ENCODE data around the gene RAP1GAP2.
"Not testable (repeated sequence)": the region's sequence is repeated elsewhere in the genome, so short reads cannot be mapped to it uniquely, and the experiment has no call there.

The RAP1GAP2 gene

GRCh38 chr17:2814481-2815341 is 18.5 kb downstream of the RAP1GAP2 start:
- peak; percentile 58 for DNase-seq (ENCODE audit: low read depth)

- DNase-seq (ENCODE audit: low read depth): no peak
These were observed 19.5 kb downstream of the RAP1GAP2 start for GRCh38 chr17:2815781-2816185.

GRCh38 chr17:2816688-2817087 is 20.4 kb downstream of the RAP1GAP2 start:
- no peak for DNase-seq (ENCODE audit: low read depth)

- DNase-seq (ENCODE audit: low read depth): not testable (repeated sequence)
These were observed 23.1 kb downstream of the RAP1GAP2 start for GRCh38 chr17:2819294-2819693.

GRCh38 chr17:2819921-2820501 is 23.8 kb downstream of the RAP1GAP2 start:
- no peak for DNase-seq (ENCODE audit: low read depth)

GRCh38 chr17:2821868-2822267 is 25.6 kb downstream of the RAP1GAP2 start:
- no peak for DNase-seq (ENCODE audit: low read depth)

- DNase-seq (ENCODE audit: low read depth): no peak
These were observed 26.1 kb downstream of the RAP1GAP2 start for GRCh38 chr17:2822358-2822757.

- no peak for DNase-seq (ENCODE audit: low read depth)
These were observed 29.2 kb downstream of the RAP1GAP2 start for GRCh38 chr17:2825253-2825970.

- DNase-seq (ENCODE audit: low read depth): peak; percentile 76
These were observed 32.3 kb downstream of the RAP1GAP2 start for GRCh38 chr17:2828397-2829038.

- DNase-seq (ENCODE audit: low read depth): no peak
These were observed 34.4 kb downstream of the RAP1GAP2 start for GRCh38 chr17:2830678-2831077.

GRCh38 chr17:2835780-2836179 is 39.5 kb downstream of the RAP1GAP2 start:
- DNase-seq (ENCODE audit: low read depth): no peak

- DNase-seq (ENCODE audit: low read depth): no peak
These were observed 40.9 kb downstream of the RAP1GAP2 start for GRCh38 chr17:2837147-2837561.

GRCh38 chr17:2841606-2842005 is 45.4 kb downstream of the RAP1GAP2 start:
- no peak for DNase-seq (ENCODE audit: low read depth)

- no peak for DNase-seq (ENCODE audit: low read depth)
These were observed 46.2 kb downstream of the RAP1GAP2 start for GRCh38 chr17:2842464-2842863.

- DNase-seq (ENCODE audit: low read depth): no peak
These were observed 48.2 kb downstream of the RAP1GAP2 start for GRCh38 chr17:2844416-2844815.

- DNase-seq (ENCODE audit: low read depth): no peak
These were observed 51.4 kb downstream of the RAP1GAP2 start for GRCh38 chr17:2847381-2848333.

GRCh38 chr17:2849327-2849670 is 53.1 kb downstream of the RAP1GAP2 start:
- DNase-seq (ENCODE audit: low read depth): no peak

GRCh38 chr17:2850991-2851390 is 54.8 kb downstream of the RAP1GAP2 start:
- DNase-seq (ENCODE audit: low read depth): no peak

GRCh38 chr17:2851615-2852014 is 55.4 kb downstream of the RAP1GAP2 start:
- DNase-seq (ENCODE audit: low read depth): no peak

- no peak for DNase-seq (ENCODE audit: low read depth)
These were observed 56.0 kb downstream of the RAP1GAP2 start for GRCh38 chr17:2852221-2852620.

GRCh38 chr17:2852729-2853282 is 56.6 kb downstream of the RAP1GAP2 start:
- no peak for DNase-seq (ENCODE audit: low read depth)

Data from stimulated activated CD8-positive, alpha-beta memory T cell treated with anti-CD3 and anti-CD28 coated beads, Interleukin-15, amount 100 ng/mL, for 24 hours (primary cell).